Activated CD8-positive, alpha-beta T cell treated with anti-CD3 and anti-CD28 coated beads for 36 hours (primary cell): ENCODE measurements around the gene PCBD2. TPM values are rescaled to one million over a fixed set of nuclear protein-coding genes. Genes with fewer than 3 reads are reported as not detected.
A peak's percentile ranks its signal among the peaks of the same experiment; 100 is the strongest.

Experiments
- ATAC-seq: fragments of 200-7000 bp; cut with Tn5 transposase; one replicate; pipeline ENCODE4 v1.10.0; 2021; ENCODE audit warnings: mild to moderate bottlenecking, moderate library complexity
- CTCF ChIA-PET: fragments of 350-600 bp; sonication (Branson Sonifier 250); formaldehyde crosslinking; loops from one replicate; lab custom pipeline; 2021; ENCODE audit warnings: antibody characterized with exemption; lab: Charles Lee
- POLR2A ChIA-PET: fragments of 350-600 bp; sonication (Branson Sonifier 250); formaldehyde crosslinking; loops from one replicate; lab custom pipeline; 2021; ENCODE audit warnings: antibody characterized with exemption; lab: Charles Lee
- DNase-seq: peaks from one replicate; pipeline ENCODE4 v3.0.0-alpha.2; 2020
- H3K27ac Mint-ChIP-seq: one replicate; pipeline ENCODE4 v1.8.0; 2021; ENCODE audit warnings: mild to moderate bottlenecking, mixed read lengths
- H3K27me3 Mint-ChIP-seq: one replicate; pipeline ENCODE4 v1.8.0; 2021; ENCODE audit warnings: mixed read lengths
- H3K36me3 Mint-ChIP-seq: one replicate; pipeline ENCODE4 v1.8.0; 2021; ENCODE audit warnings: low read depth, mixed read lengths
- H3K4me1 Mint-ChIP-seq: one replicate; pipeline ENCODE4 v1.8.0; 2021; ENCODE audit warnings: low read depth, mixed read lengths
- H3K4me3 Mint-ChIP-seq: one replicate; pipeline ENCODE4 v1.8.0; 2021; ENCODE audit warnings: mild to moderate bottlenecking, moderate library complexity, mixed read lengths
- H3K9me3 Mint-ChIP-seq: one replicate; pipeline ENCODE4 v1.8.0; 2021; ENCODE audit warnings: mixed read lengths
- intact Hi-C: fragments of 100-400 bp; cut with micrococcal nuclease; formaldehyde crosslinking; loops from one replicate; pipeline ENCODE4 v1.10.0; 2022
- total RNA-seq, 2 experiments: library from RNA; stranded (reverse); gene quantifications; one replicate each; pipeline ENCODE4 v1.2.3, GENCODE V29; 2021
- TF ChIP-seq, protein P1 (sequence below): fragments of 200-600 bp; IDR thresholded peaks from one replicate; pipeline ENCODE4 v1.8.0; 2022; ENCODE audit warnings: antibody characterized with exemption, mild to moderate bottlenecking

The PCBD2 gene
- total RNA-seq, 2 experiments from 2014 or later, result 8.1 to 8.8 TPM

GRCh38 chr5:134949316-134949715, 44.4 kb downstream of the PCBD2 start:
- TF ChIP-seq, protein P1, sequence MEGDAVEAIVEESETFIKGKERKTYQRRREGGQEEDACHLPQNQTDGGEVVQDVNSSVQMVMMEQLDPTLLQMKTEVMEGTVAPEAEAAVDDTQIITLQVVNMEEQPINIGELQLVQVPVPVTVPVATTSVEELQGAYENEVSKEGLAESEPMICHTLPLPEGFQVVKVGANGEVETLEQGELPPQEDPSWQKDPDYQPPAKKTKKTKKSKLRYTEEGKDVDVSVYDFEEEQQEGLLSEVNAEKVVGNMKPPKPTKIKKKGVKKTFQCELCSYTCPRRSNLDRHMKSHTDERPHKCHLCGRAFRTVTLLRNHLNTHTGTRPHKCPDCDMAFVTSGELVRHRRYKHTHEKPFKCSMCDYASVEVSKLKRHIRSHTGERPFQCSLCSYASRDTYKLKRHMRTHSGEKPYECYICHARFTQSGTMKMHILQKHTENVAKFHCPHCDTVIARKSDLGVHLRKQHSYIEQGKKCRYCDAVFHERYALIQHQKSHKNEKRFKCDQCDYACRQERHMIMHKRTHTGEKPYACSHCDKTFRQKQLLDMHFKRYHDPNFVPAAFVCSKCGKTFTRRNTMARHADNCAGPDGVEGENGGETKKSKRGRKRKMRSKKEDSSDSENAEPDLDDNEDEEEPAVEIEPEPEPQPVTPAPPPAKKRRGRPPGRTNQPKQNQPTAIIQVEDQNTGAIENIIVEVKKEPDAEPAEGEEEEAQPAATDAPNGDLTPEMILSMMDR, result no peak
- DNase-seq (no peak), ATAC-seq (no peak)
- Mint-ChIP-seq H3K4me3 (no peak overlapping the region), H3K27me3 (no peaks in the 10 kb centered on the region), H3K9me3 (peaks cover 2% of the 10 kb centered on the region), H3K4me1 (no peaks in the 10 kb centered on the region), H3K27ac (no peak overlapping the region), H3K36me3 (peaks cover 3% of the 10 kb centered on the region)
- CTCF ChIA-PET, result interaction anchor here (1.3 kb wide), 1 partner anchor 33 kb away, joined by 3 read pairs; no protein-coding TSS in a partner anchor
- intact Hi-C loops, result no loop called here
- POLR2A ChIA-PET, result interaction anchor here (1.1 kb wide), 1 partner anchor 9 kb away, joined by 4 read pairs; no protein-coding TSS in a partner anchor

- Mint-ChIP-seq H3K4me3 (no peak overlapping the region), H3K27ac (no peak overlapping the region), H3K9me3 (peaks cover 5% of the 10 kb centered on the region), H3K4me1 (no peaks in the 10 kb centered on the region), H3K27me3 (no peaks in the 10 kb centered on the region), H3K36me3 (peaks cover 17% of the 10 kb centered on the region)
- ChIA-PET CTCF (no interaction called here), POLR2A (interaction anchor here (1.0 kb wide), 1 partner anchor 11 kb away, joined by 4 read pairs; no protein-coding TSS in a partner anchor)
- TF ChIP-seq, protein P1, result no peak
- peak; percentile 4 for DNase-seq
- intact Hi-C loops, result no loop called here
- ATAC-seq, result peak; percentile 60
Measured at GRCh38 chr5:134957920-134958608, 53.1 kb downstream of the PCBD2 start.

DNA sequence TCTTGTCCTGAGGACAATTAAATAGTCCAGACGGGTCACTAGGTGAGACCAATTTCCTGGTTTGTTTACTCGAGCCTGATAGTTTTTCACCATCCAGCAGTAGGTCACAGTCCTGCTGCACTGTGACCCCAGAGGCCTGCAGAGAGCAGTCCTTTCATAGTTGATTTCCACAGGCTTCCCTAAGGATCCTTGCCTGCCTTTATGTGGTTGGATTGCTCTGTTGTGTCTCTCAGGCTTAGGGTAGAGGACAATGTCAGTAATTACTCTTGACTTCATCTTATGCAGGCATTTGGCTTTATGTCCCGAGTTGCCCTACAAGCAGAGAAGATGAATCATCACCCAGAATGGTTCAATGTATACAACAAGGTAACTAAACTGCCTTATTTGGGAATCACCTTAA, 53.8 kb downstream of the PCBD2 start:
- TF ChIP-seq, protein P1, result no peak
- peaks cover 4% of the 10 kb centered on the region for H3K4me1 Mint-ChIP-seq
- POLR2A ChIA-PET, result interaction anchor here (0.6 kb wide), 1 partner anchor 159 kb away, joined by 3 read pairs; no protein-coding TSS in a partner anchor
- DNase-seq (no peak), ATAC-seq (no peak)
- peaks cover 17% of the 10 kb centered on the region for H3K36me3 Mint-ChIP-seq
- CTCF ChIA-PET, result no interaction called here
- intact Hi-C loops, result no loop called here
- peaks cover 5% of the 10 kb centered on the region for H3K9me3 Mint-ChIP-seq
- no peaks in the 10 kb centered on the region for H3K27me3 Mint-ChIP-seq
- H3K27ac Mint-ChIP-seq, result no peak overlapping the region
- H3K4me3 Mint-ChIP-seq, result no peak overlapping the region

DNA sequence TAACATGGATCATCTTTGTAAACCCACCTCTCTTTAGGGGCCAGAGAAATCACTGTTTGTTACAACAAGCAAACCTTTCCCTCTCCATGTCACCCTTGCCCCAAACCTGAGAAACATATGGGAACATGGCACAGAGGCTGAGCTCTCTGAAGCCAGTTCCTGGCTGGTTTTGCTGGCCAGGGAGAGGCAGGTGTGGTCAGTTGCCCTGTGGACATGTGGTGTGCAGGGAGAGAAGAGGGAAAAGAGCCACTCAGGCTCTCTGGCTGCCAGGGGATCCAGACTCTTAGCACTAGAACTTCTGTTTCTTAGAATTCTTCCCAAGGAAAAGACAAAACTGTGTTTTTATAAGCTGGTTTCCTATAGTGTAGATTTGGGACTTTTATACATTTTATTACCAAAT, 58.2 kb downstream of the PCBD2 start:
- TF ChIP-seq, protein P1, result no peak

More for the DNA sequence above, 58.2 kb downstream of the PCBD2 start:
- CTCF ChIA-PET, result interaction anchor here (1.1 kb wide), 1 partner anchor 46 kb away, joined by 3 read pairs; no protein-coding TSS in a partner anchor
- ATAC-seq (no peak), DNase-seq (no peak)
- no peaks in the 10 kb centered on the region for H3K27me3 Mint-ChIP-seq
- no peak overlapping the region for H3K27ac Mint-ChIP-seq
- intact Hi-C loops, result no loop called here
- no peaks in the 10 kb centered on the region for H3K9me3 Mint-ChIP-seq
- H3K4me1 Mint-ChIP-seq, result peaks cover 25% of the 10 kb centered on the region
- POLR2A ChIA-PET, result interaction anchor here (0.6 to 1.2 kb wide), 3 partner anchors 15 to 740 kb away, joined by 3 to 4 read pairs (median 3); partner anchors contain the start of gene PCBD2
- H3K4me3 Mint-ChIP-seq, result no peak overlapping the region
- H3K36me3 Mint-ChIP-seq, result peaks cover 12% of the 10 kb centered on the region
